ENCODE data around the gene USP16. TPM values are rescaled to one million over a fixed set of nuclear protein-coding genes. Genes with fewer than 3 reads are reported as not detected.
"Not testable (repeated sequence)": the region's sequence is repeated elsewhere in the genome, so short reads cannot be mapped to it uniquely, and the experiment has no call there.

The USP16 gene
- total RNA-seq (2014; rRNA removed; shearing (Covaris generic)), result 40.4 and 43.3 TPM in 2 replicates
- polyA plus RNA-seq (2015; cell fraction: cytosol; rRNA removed), result 35.6 and 42.4 TPM in 2 replicates
- 39.8 and 44.6 TPM in 2 replicates for polyA plus RNA-seq (2015; cell fraction: nucleus; rRNA removed)

- peak; percentile 97 for DNase-seq (ENCODE audit: low read depth)
Observed at GRCh38 chr21:29024474-29025327, at the start of gene USP16. Gene USP16, plus strand, starts transcription at chr21:29024668. Its CDS starts 3,246 bp downstream, at chr21:29027914.

GRCh38 chr21:28975397-28975796, 49.1 kb upstream of the USP16 start:
- DNase-seq (ENCODE audit: low read depth), result no peak

GRCh38 chr21:28979092-28979491, 45.4 kb upstream of the USP16 start:
- no peak for DNase-seq (ENCODE audit: low read depth)

- DNase-seq (ENCODE audit: low read depth), result no peak
Observed at GRCh38 chr21:28982637-28983036, 41.8 kb upstream of the USP16 start.

GRCh38 chr21:28986677-28987076, 37.8 kb upstream of the USP16 start:
- no peak for DNase-seq (ENCODE audit: low read depth)

GRCh38 chr21:28988146-28988545, 36.3 kb upstream of the USP16 start:
- DNase-seq (ENCODE audit: low read depth), result peak; percentile 88

GRCh38 chr21:28991861-28992525, 32.5 kb upstream of the USP16 start:
- no peak for DNase-seq (ENCODE audit: low read depth)

GRCh38 chr21:28992526-28993292, 31.8 kb upstream of the USP16 start, which contains the start of gene LTN1:
Gene LTN1, minus strand, starts transcription at chr21:28992877. Its CDS starts 72 bp downstream, at chr21:28992805.
- DNase-seq (ENCODE audit: low read depth), result peak; percentile 99

- no peak for DNase-seq (ENCODE audit: low read depth)
Observed at GRCh38 chr21:28993293-28993629, 31.2 kb upstream of the USP16 start.

GRCh38 chr21:29002442-29003144, 21.9 kb upstream of the USP16 start:
- DNase-seq (ENCODE audit: low read depth), result peak; percentile 92

GRCh38 chr21:29005696-29006095, 18.8 kb upstream of the USP16 start:
- DNase-seq (ENCODE audit: low read depth), result peak; percentile 21

GRCh38 chr21:29007135-29007534, 17.3 kb upstream of the USP16 start:
- no peak for DNase-seq (ENCODE audit: low read depth)

- DNase-seq (ENCODE audit: low read depth), result no peak
Observed at GRCh38 chr21:29007810-29008209, 16.7 kb upstream of the USP16 start.

GRCh38 chr21:29008367-29008766, 16.1 kb upstream of the USP16 start:
- no peak for DNase-seq (ENCODE audit: low read depth)

- DNase-seq (ENCODE audit: low read depth), result not testable (repeated sequence)
Observed at GRCh38 chr21:29011236-29011635, 13.2 kb upstream of the USP16 start.

- DNase-seq (ENCODE audit: low read depth), result no peak
Observed at GRCh38 chr21:29017639-29018237, 6.7 kb upstream of the USP16 start.

GRCh38 chr21:29018540-29018939, 5.9 kb upstream of the USP16 start:
- no peak for DNase-seq (ENCODE audit: low read depth)

- peak; percentile 47 for DNase-seq (ENCODE audit: low read depth)
Observed at GRCh38 chr21:29022166-29022565, 2.3 kb upstream of the USP16 start.

- DNase-seq (ENCODE audit: low read depth), result peak; percentile 8
Observed at GRCh38 chr21:29025328-29025713, 853 bp downstream of the USP16 start.

- no peak for DNase-seq (ENCODE audit: low read depth)
Observed at GRCh38 chr21:29029524-29029923, 5.1 kb downstream of the USP16 start.

GRCh38 chr21:29030909-29031308, 6.4 kb downstream of the USP16 start:
- DNase-seq (ENCODE audit: low read depth), result no peak
